HG02938 (cell line): ENCODE results near the gene GRIP1.
A peak's percentile ranks its signal among the peaks of the same experiment; 100 is the strongest.

ENCODE experiments used
- ATAC-seq: cut with Tn5 transposase; IDR thresholded peaks from one replicate; pipeline ENCODE4 v1.9.1; 2021; ENCODE audit warnings: mild to moderate bottlenecking, moderate library complexity; ENCODE audit not compliant: unreplicated experiment

The GRIP1 gene

GRCh38 chr12:66341126-66341525 lies 337.8 kb downstream of the GRIP1 start:
- no peak for ATAC-seq

GRCh38 chr12:66340131-66340530 lies 338.7 kb downstream of the GRIP1 start:
- no peak for ATAC-seq

GRCh38 chr12:66337381-66338010 lies 341.4 kb downstream of the GRIP1 start:
- ATAC-seq: no peak

GRCh38 chr12:66335746-66336145 lies 343.1 kb downstream of the GRIP1 start:
- ATAC-seq: no peak

- no peak for ATAC-seq
These were observed 347.1 kb downstream of the GRIP1 start for GRCh38 chr12:66331814-66332213.

GRCh38 chr12:66331016-66331415 lies 347.9 kb downstream of the GRIP1 start:
- no peak for ATAC-seq

GRCh38 chr12:66329941-66330340 lies 348.9 kb downstream of the GRIP1 start:
- ATAC-seq: no peak

GRCh38 chr12:66323017-66323416 lies 355.9 kb downstream of the GRIP1 start:
- ATAC-seq: no peak

- ATAC-seq: no peak
These were observed 357.4 kb downstream of the GRIP1 start for GRCh38 chr12:66321435-66321834.

- ATAC-seq: no peak
These were observed 357.9 kb downstream of the GRIP1 start for GRCh38 chr12:66320996-66321395.

- ATAC-seq: peak; percentile 62
These were observed 359.5 kb downstream of the GRIP1 start for GRCh38 chr12:66319266-66319954.

- no peak for ATAC-seq
These were observed 364.6 kb downstream of the GRIP1 start for GRCh38 chr12:66314278-66314677.

GRCh38 chr12:66312189-66312588 lies 366.7 kb downstream of the GRIP1 start:
- ATAC-seq: no peak

- no peak for ATAC-seq
These were observed 369.3 kb downstream of the GRIP1 start for GRCh38 chr12:66309606-66310005.

- ATAC-seq: no peak
These were observed 374.5 kb downstream of the GRIP1 start for GRCh38 chr12:66304296-66304900.

GRCh38 chr12:66303316-66303804 lies 375.5 kb downstream of the GRIP1 start:
- ATAC-seq: peak; percentile 78

- no peak for ATAC-seq
These were observed 376.1 kb downstream of the GRIP1 start for GRCh38 chr12:66302827-66303169.

- peak; percentile 90 for ATAC-seq
These were observed 376.7 kb downstream of the GRIP1 start, which contains the start of gene HELB for GRCh38 chr12:66301944-66302826. HELB (plus strand) TSS chr12:66302493; CDS start chr12:66302604, 111 bp downstream.

- no peak for ATAC-seq
These were observed 381.0 kb downstream of the GRIP1 start for GRCh38 chr12:66297923-66298322.
